ENCODE results near the gene LCN9.
"Not testable (repeated sequence)": the region's sequence is repeated elsewhere in the genome, so short reads cannot be mapped to it uniquely, and the experiment has no call there.

The LCN9 gene

GRCh38 chr9:135670721-135671590, 7.8 kb downstream of the LCN9 start:
- no peak overlapping the region for H3K9ac ChIP-seq (ENCODE audit: low read length)
- no peak overlapping the region for H3K23ac ChIP-seq (ENCODE audit: low read length)
- H3K79me2 ChIP-seq (ENCODE audit: control insufficient read depth, insufficient read depth, low read length), result no peaks in the 10 kb centered on the region
- H3K4me2 ChIP-seq (ENCODE audit: low read length), result no peak overlapping the region
- H4K8ac ChIP-seq (ENCODE audit: low read depth, low read length), result no peak overlapping the region
- no CpG with 5 or more reads among the region's 41 CpGs for WGBS (ENCODE audit: extremely low coverage, insufficient coverage, low lambda C conversion rate)
- DNase-seq, result no peak
- no peak overlapping the region for H2BK120ac ChIP-seq (ENCODE audit: low read depth, low read length)
- no peak overlapping the region for H4K5ac ChIP-seq (ENCODE audit: low read length)
- H3K79me1 ChIP-seq (ENCODE audit: low read length), result no peaks in the 10 kb centered on the region
- no peak overlapping the region for H3K18ac ChIP-seq (ENCODE audit: low read length)
- no peak overlapping the region for H2AK5ac ChIP-seq (ENCODE audit: low read length)
- H3K4ac ChIP-seq (ENCODE audit: low read depth, low read length), result no peak overlapping the region
- peak overlapping the region; percentile 62 for H3K56ac ChIP-seq (ENCODE audit: low read length)
- H3K27ac ChIP-seq (ENCODE audit: low read depth, low read length), result no peak overlapping the region
- no peaks in the 10 kb centered on the region for H3K4me1 ChIP-seq (ENCODE audit: control insufficient read depth, low read depth, low read length)
- H3K36me3 ChIP-seq (ENCODE audit: control insufficient read depth, insufficient read depth, low read length), result no peaks in the 10 kb centered on the region
- H3K27me3 ChIP-seq (ENCODE audit: insufficient read depth, low read length, poor library complexity), result no peaks in the 10 kb centered on the region
- H3K4me3 ChIP-seq (ENCODE audit: low read length), result no peak overlapping the region
- no peak overlapping the region for H2BK15ac ChIP-seq (replicated peaks; ENCODE audit: low read depth)
- H2BK5ac ChIP-seq (ENCODE audit: low read length), result no peak overlapping the region

GRCh38 chr9:135671591-135672041, 8.5 kb downstream of the LCN9 start:
- H2BK5ac ChIP-seq (ENCODE audit: low read length), result no peak overlapping the region
- no peak overlapping the region for H4K8ac ChIP-seq (ENCODE audit: low read depth, low read length)
- DNase-seq, result peak; percentile 74
- peak overlapping the region; percentile 72 for H3K56ac ChIP-seq (ENCODE audit: low read length)
- no peak overlapping the region for H3K4me2 ChIP-seq (ENCODE audit: low read length)
- H3K36me3 ChIP-seq (ENCODE audit: control insufficient read depth, insufficient read depth, low read length), result no peaks in the 10 kb centered on the region
- no peak overlapping the region for H3K4me3 ChIP-seq (ENCODE audit: low read length)
- no peak overlapping the region for H3K4ac ChIP-seq (ENCODE audit: low read depth, low read length)
- H3K79me2 ChIP-seq (ENCODE audit: control insufficient read depth, insufficient read depth, low read length), result no peaks in the 10 kb centered on the region
- no peaks in the 10 kb centered on the region for H3K79me1 ChIP-seq (ENCODE audit: low read length)
- no peak overlapping the region for H3K27ac ChIP-seq (ENCODE audit: low read depth, low read length)
- H3K4me1 ChIP-seq (ENCODE audit: control insufficient read depth, low read depth, low read length), result no peaks in the 10 kb centered on the region
- no peak overlapping the region for H4K5ac ChIP-seq (ENCODE audit: low read length)
- WGBS (ENCODE audit: extremely low coverage, insufficient coverage, low lambda C conversion rate), result no CpG with 5 or more reads among the region's 17 CpGs
- peak overlapping the region; percentile 38 for H3K9ac ChIP-seq (ENCODE audit: low read length)
- no peak overlapping the region for H2BK15ac ChIP-seq (replicated peaks; ENCODE audit: low read depth)
- H2BK120ac ChIP-seq (ENCODE audit: low read depth, low read length), result no peak overlapping the region
- no peak overlapping the region for H3K23ac ChIP-seq (ENCODE audit: low read length)
- H3K27me3 ChIP-seq (ENCODE audit: insufficient read depth, low read length, poor library complexity), result no peaks in the 10 kb centered on the region
- H3K18ac ChIP-seq (ENCODE audit: low read length), result no peak overlapping the region
- no peak overlapping the region for H2AK5ac ChIP-seq (ENCODE audit: low read length)

- H2BK5ac ChIP-seq (ENCODE audit: low read length); H2BK120ac ChIP-seq (ENCODE audit: low read depth, low read length); H3K79me1 ChIP-seq (ENCODE audit: low read length); H3K23ac ChIP-seq (ENCODE audit: low read length); H3K4me2 ChIP-seq (ENCODE audit: low read length); H3K4ac ChIP-seq (ENCODE audit: low read depth, low read length); H2BK15ac ChIP-seq (replicated peaks; ENCODE audit: low read depth); H3K27ac ChIP-seq (ENCODE audit: low read depth, low read length); H3K56ac ChIP-seq (ENCODE audit: low read length); H2AK5ac ChIP-seq (ENCODE audit: low read length); DNase-seq; H3K9ac ChIP-seq (ENCODE audit: low read length); H4K8ac ChIP-seq (ENCODE audit: low read depth, low read length); H4K5ac ChIP-seq (ENCODE audit: low read length); H3K36me3 ChIP-seq (ENCODE audit: control insufficient read depth, insufficient read depth, low read length); H3K27me3 ChIP-seq (ENCODE audit: insufficient read depth, low read length, poor library complexity); H3K79me2 ChIP-seq (ENCODE audit: control insufficient read depth, insufficient read depth, low read length); H3K4me1 ChIP-seq (ENCODE audit: control insufficient read depth, low read depth, low read length); H3K4me3 ChIP-seq (ENCODE audit: low read length); H3K18ac ChIP-seq (ENCODE audit: low read length): not testable (repeated sequence)
- WGBS (ENCODE audit: extremely low coverage, insufficient coverage, low lambda C conversion rate), result no CpG with 5 or more reads among the region's 7 CpGs
These were observed 9.7 kb downstream of the LCN9 start for GRCh38 chr9:135672786-135673185.

- no peak overlapping the region for H3K23ac ChIP-seq (ENCODE audit: low read length)
- no peaks in the 10 kb centered on the region for H3K4me1 ChIP-seq (ENCODE audit: control insufficient read depth, low read depth, low read length)
- no peak overlapping the region for H4K5ac ChIP-seq (ENCODE audit: low read length)
- H3K79me1 ChIP-seq (ENCODE audit: low read length), result no peaks in the 10 kb centered on the region
- H2AK5ac ChIP-seq (ENCODE audit: low read length), result no peak overlapping the region
- no CpG with 5 or more reads among the region's 8 CpGs for WGBS (ENCODE audit: extremely low coverage, insufficient coverage, low lambda C conversion rate)
- H3K4ac ChIP-seq (ENCODE audit: low read depth, low read length), result no peak overlapping the region
- H3K56ac ChIP-seq (ENCODE audit: low read length), result no peak overlapping the region
- H2BK15ac ChIP-seq (replicated peaks; ENCODE audit: low read depth), result no peak overlapping the region
- no peaks in the 10 kb centered on the region for H3K36me3 ChIP-seq (ENCODE audit: control insufficient read depth, insufficient read depth, low read length)
- no peak overlapping the region for H4K8ac ChIP-seq (ENCODE audit: low read depth, low read length)
- no peaks in the 10 kb centered on the region for H3K27me3 ChIP-seq (ENCODE audit: insufficient read depth, low read length, poor library complexity)
- H3K4me3 ChIP-seq (ENCODE audit: low read length), result no peak overlapping the region
- H3K18ac ChIP-seq (ENCODE audit: low read length), result no peak overlapping the region
- no peak overlapping the region for H3K27ac ChIP-seq (ENCODE audit: low read depth, low read length)
- no peaks in the 10 kb centered on the region for H3K79me2 ChIP-seq (ENCODE audit: control insufficient read depth, insufficient read depth, low read length)
- H2BK120ac ChIP-seq (ENCODE audit: low read depth, low read length), result no peak overlapping the region
- no peak for DNase-seq
- no peak overlapping the region for H2BK5ac ChIP-seq (ENCODE audit: low read length)
- H3K4me2 ChIP-seq (ENCODE audit: low read length), result no peak overlapping the region
- no peak overlapping the region for H3K9ac ChIP-seq (ENCODE audit: low read length)
These were observed 10.8 kb downstream of the LCN9 start for GRCh38 chr9:135673941-135674340.

- Histone ChIP-seq H3K4me3 (ENCODE audit: low read length) (no peak overlapping the region), H3K79me2 (ENCODE audit: control insufficient read depth, insufficient read depth, low read length) (no peaks in the 10 kb centered on the region), H3K56ac (ENCODE audit: low read length) (no peak overlapping the region), H3K27me3 (ENCODE audit: insufficient read depth, low read length, poor library complexity) (no peaks in the 10 kb centered on the region), H3K23ac (ENCODE audit: low read length) (no peak overlapping the region), H2BK120ac (ENCODE audit: low read depth, low read length) (no peak overlapping the region), H3K4me2 (ENCODE audit: low read length) (no peak overlapping the region), H3K4me1 (ENCODE audit: control insufficient read depth, low read depth, low read length) (no peaks in the 10 kb centered on the region), H2BK5ac (ENCODE audit: low read length) (no peak overlapping the region), H2BK15ac (replicated peaks; ENCODE audit: low read depth) (no peak overlapping the region), H3K4ac (ENCODE audit: low read depth, low read length) (no peak overlapping the region), H3K27ac (ENCODE audit: low read depth, low read length) (no peak overlapping the region), H3K36me3 (ENCODE audit: control insufficient read depth, insufficient read depth, low read length) (no peaks in the 10 kb centered on the region), H4K5ac (ENCODE audit: low read length) (no peak overlapping the region), H3K9ac (ENCODE audit: low read length) (no peak overlapping the region), H3K18ac (ENCODE audit: low read length) (no peak overlapping the region), H3K79me1 (ENCODE audit: low read length) (no peaks in the 10 kb centered on the region), H2AK5ac (ENCODE audit: low read length) (no peak overlapping the region), H4K8ac (ENCODE audit: low read depth, low read length) (no peak overlapping the region)
- no peak for DNase-seq
- no CpG with 5 or more reads among the region's 10 CpGs for WGBS (ENCODE audit: extremely low coverage, insufficient coverage, low lambda C conversion rate)
These were observed 11.9 kb downstream of the LCN9 start for GRCh38 chr9:135674977-135675376.

GRCh38 chr9:135676891-135677290, 13.8 kb downstream of the LCN9 start:
- Histone ChIP-seq H3K4me3 (ENCODE audit: low read length) (no peak overlapping the region), H3K9ac (ENCODE audit: low read length) (no peak overlapping the region), H3K79me1 (ENCODE audit: low read length) (no peaks in the 10 kb centered on the region), H3K36me3 (ENCODE audit: control insufficient read depth, insufficient read depth, low read length) (no peaks in the 10 kb centered on the region), H3K4me1 (ENCODE audit: control insufficient read depth, low read depth, low read length) (no peaks in the 10 kb centered on the region), H3K79me2 (ENCODE audit: control insufficient read depth, insufficient read depth, low read length) (no peaks in the 10 kb centered on the region), H3K56ac (ENCODE audit: low read length) (no peak overlapping the region), H2AK5ac (ENCODE audit: low read length) (no peak overlapping the region), H3K4ac (ENCODE audit: low read depth, low read length) (no peak overlapping the region), H3K18ac (ENCODE audit: low read length) (no peak overlapping the region), H3K23ac (ENCODE audit: low read length) (no peak overlapping the region), H4K8ac (ENCODE audit: low read depth, low read length) (no peak overlapping the region), H4K5ac (ENCODE audit: low read length) (no peak overlapping the region), H3K27ac (ENCODE audit: low read depth, low read length) (no peak overlapping the region), H2BK120ac (ENCODE audit: low read depth, low read length) (no peak overlapping the region), H3K4me2 (ENCODE audit: low read length) (no peak overlapping the region), H3K27me3 (ENCODE audit: insufficient read depth, low read length, poor library complexity) (no peaks in the 10 kb centered on the region), H2BK15ac (replicated peaks; ENCODE audit: low read depth) (no peak overlapping the region), H2BK5ac (ENCODE audit: low read length) (no peak overlapping the region)
- DNase-seq, result no peak
- no CpG with 5 or more reads among the region's 13 CpGs for WGBS (ENCODE audit: extremely low coverage, insufficient coverage, low lambda C conversion rate)

Measured in mesendoderm (in vitro differentiated cells).